Measurements from ENCODE around the gene GSDMA. TPM values are rescaled to one million over a fixed set of nuclear protein-coding genes. Genes with fewer than 3 reads are reported as not detected.

Gene GSDMA
- total and polyA plus RNA-seq, 4 donors = 0.26 to 0.91 (median 0.33) TPM; not detected in 1

- Histone ChIP-seq H3K9ac (ENCODE audit: insufficient read depth in 1 of 2, low read length in 2 of 2) (no peak overlapping the region), H3K4me1 (ENCODE audit: control insufficient read depth in 5 of 5, insufficient read depth in 5 of 5, low read length in 5 of 5) (peaks cover 0 to 5% (median 0%) of the 10 kb centered on the region in 5 donors), H3K36me3 (ENCODE audit: control insufficient read depth in 4 of 4, insufficient read depth in 4 of 4, low read length in 4 of 4) (no peaks in the 10 kb centered on the region), H3K4me3 (no peak overlapping the region), H3K27me3 (ENCODE audit: control insufficient read depth in 3 of 3, insufficient read depth in 3 of 3, low read length in 2 of 3) (no peaks in the 10 kb centered on the region), H3K27ac (ENCODE audit: low read depth in 1 of 2, low read length in 1 of 2) (peak overlapping the region in 1 of 2 donors; percentile 2), H3K9me3 (ENCODE audit: control insufficient read depth in 4 of 4, insufficient read depth in 3 of 4, low read length in 3 of 4) (no peaks in the 10 kb centered on the region)
- no peak for TF ChIP-seq CTCF (IDR thresholded peaks at IDR 0.05; ENCODE audit: control extremely low read depth, extremely low read depth)
- ATAC-seq (ENCODE audit: insufficient read depth, low FRiP score) (no peak), DNase-seq (no peak)
- WGBS, 2 donors = 89 to 96% methylated on average over 5 of the region's 5 CpGs
These were observed 28.9 kb upstream of the GSDMA start for GRCh38 chr17:39933912-39934311.

- TF ChIP-seq CTCF (IDR thresholded peaks at IDR 0.05; ENCODE audit: control extremely low read depth, extremely low read depth) = no peak
- no peaks in the 10 kb centered on the region for H3K36me3 ChIP-seq (ENCODE audit: control insufficient read depth in 4 of 4, insufficient read depth in 4 of 4, low read length in 4 of 4)
- WGBS, 2 donors = 81 to 89% methylated on average over 5 of the region's 5 CpGs
- ATAC-seq (ENCODE audit: insufficient read depth, low FRiP score) = no peak
- H3K27me3 ChIP-seq (ENCODE audit: control insufficient read depth in 3 of 3, insufficient read depth in 3 of 3, low read length in 2 of 3) = no peaks in the 10 kb centered on the region
- no peak overlapping the region for H3K9ac ChIP-seq (ENCODE audit: insufficient read depth in 1 of 2, low read length in 2 of 2)
- H3K9me3 ChIP-seq (ENCODE audit: control insufficient read depth in 4 of 4, insufficient read depth in 3 of 4, low read length in 3 of 4) = no peaks in the 10 kb centered on the region
- H3K4me3 ChIP-seq = no peak overlapping the region
- peaks cover 0 to 3% (median 0%) of the 10 kb centered on the region in 5 donors for H3K4me1 ChIP-seq (ENCODE audit: control insufficient read depth in 5 of 5, insufficient read depth in 5 of 5, low read length in 5 of 5)
- DNase-seq = no peak
- H3K27ac ChIP-seq (ENCODE audit: low read depth in 1 of 2, low read length in 1 of 2) = peak overlapping the region in 1 of 2 donors; percentile 2
These were observed 28.5 kb upstream of the GSDMA start for GRCh38 chr17:39934324-39934723.

- Histone ChIP-seq H3K4me3 (no peak overlapping the region), H3K9me3 (ENCODE audit: control insufficient read depth in 4 of 4, insufficient read depth in 3 of 4, low read length in 3 of 4) (no peaks in the 10 kb centered on the region), H3K27ac (ENCODE audit: low read depth in 1 of 2, low read length in 1 of 2) (no peak overlapping the region), H3K36me3 (ENCODE audit: control insufficient read depth in 4 of 4, insufficient read depth in 4 of 4, low read length in 4 of 4) (no peaks in the 10 kb centered on the region), H3K4me1 (ENCODE audit: control insufficient read depth in 5 of 5, insufficient read depth in 5 of 5, low read length in 5 of 5) (peaks cover 0 to 10% (median 0%) of the 10 kb centered on the region in 5 donors), H3K27me3 (ENCODE audit: control insufficient read depth in 3 of 3, insufficient read depth in 3 of 3, low read length in 2 of 3) (no peaks in the 10 kb centered on the region), H3K9ac (ENCODE audit: insufficient read depth in 1 of 2, low read length in 2 of 2) (no peak overlapping the region)
- 77 to 79% methylated on average over 3 of the region's 3 CpGs for WGBS, 2 donors
- DNase-seq (no peak), ATAC-seq (ENCODE audit: insufficient read depth, low FRiP score) (no peak)
- TF ChIP-seq CTCF (IDR thresholded peaks at IDR 0.05; ENCODE audit: control extremely low read depth, extremely low read depth) = no peak
These were observed 26.9 kb upstream of the GSDMA start for GRCh38 chr17:39935909-39936308.

- TF ChIP-seq CTCF (IDR thresholded peaks at IDR 0.05; ENCODE audit: control extremely low read depth, extremely low read depth) = no peak
- ATAC-seq (ENCODE audit: insufficient read depth, low FRiP score) = no peak
These were observed 25.4 kb upstream of the GSDMA start for GRCh38 chr17:39937447-39937846.

More at GRCh38 chr17:39937447-39937846, 25.4 kb upstream of the GSDMA start:
- no peaks in the 10 kb centered on the region for H3K36me3 ChIP-seq (ENCODE audit: control insufficient read depth in 4 of 4, insufficient read depth in 4 of 4, low read length in 4 of 4)
- 94 to 98% methylated on average over 3 of the region's 3 CpGs for WGBS, 2 donors
- no peaks in the 10 kb centered on the region for H3K9me3 ChIP-seq (ENCODE audit: control insufficient read depth in 4 of 4, insufficient read depth in 3 of 4, low read length in 3 of 4)
- H3K4me3 ChIP-seq = no peak overlapping the region
- H3K27me3 ChIP-seq (ENCODE audit: control insufficient read depth in 3 of 3, insufficient read depth in 3 of 3, low read length in 2 of 3) = no peaks in the 10 kb centered on the region
- no peak for DNase-seq
- no peak overlapping the region for H3K27ac ChIP-seq (ENCODE audit: low read depth in 1 of 2, low read length in 1 of 2)
- no peak overlapping the region for H3K9ac ChIP-seq (ENCODE audit: insufficient read depth in 1 of 2, low read length in 2 of 2)
- H3K4me1 ChIP-seq (ENCODE audit: control insufficient read depth in 5 of 5, insufficient read depth in 5 of 5, low read length in 5 of 5) = peaks cover 0 to 10% (median 0%) of the 10 kb centered on the region in 5 donors

Measured in lung (tissue), 12 donors.